ENCODE results near the gene DUSP15.

The DUSP15 gene

DNA sequence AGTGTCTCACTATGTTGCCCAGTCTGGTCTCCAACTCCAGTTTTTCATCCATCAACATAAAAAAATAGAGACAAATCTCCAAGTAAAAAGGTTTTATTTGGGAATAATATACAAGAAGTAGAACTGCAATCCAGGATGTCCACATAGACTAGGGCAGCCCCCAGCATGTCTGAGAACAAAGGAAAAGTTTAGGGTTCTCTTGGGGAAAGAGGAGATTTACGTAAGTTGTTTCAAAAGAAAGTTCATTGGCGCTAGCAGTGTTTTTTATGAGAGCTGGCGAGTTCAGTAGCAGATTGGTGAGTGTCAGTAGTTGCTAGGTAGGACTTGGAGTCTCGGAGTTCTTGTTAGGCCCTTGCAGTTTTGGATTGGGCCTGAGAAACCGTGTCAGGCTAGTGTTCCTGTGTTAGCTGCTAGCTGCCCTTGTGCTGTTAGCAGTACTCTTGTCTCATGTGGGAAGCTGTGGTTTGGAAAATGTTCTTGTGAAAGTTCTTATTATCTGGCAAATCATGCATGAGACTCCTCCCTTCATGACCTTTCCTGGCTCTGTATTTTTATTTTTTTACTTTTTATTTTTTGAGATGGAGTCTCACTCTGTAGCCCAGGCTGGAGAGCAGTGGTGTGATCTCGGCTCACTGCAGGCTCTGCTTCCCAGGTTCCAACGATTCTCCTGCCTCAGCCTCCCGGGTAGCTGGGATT, 24.8 kb upstream of the DUSP15 start:
- DNase-seq: no peak

DNA sequence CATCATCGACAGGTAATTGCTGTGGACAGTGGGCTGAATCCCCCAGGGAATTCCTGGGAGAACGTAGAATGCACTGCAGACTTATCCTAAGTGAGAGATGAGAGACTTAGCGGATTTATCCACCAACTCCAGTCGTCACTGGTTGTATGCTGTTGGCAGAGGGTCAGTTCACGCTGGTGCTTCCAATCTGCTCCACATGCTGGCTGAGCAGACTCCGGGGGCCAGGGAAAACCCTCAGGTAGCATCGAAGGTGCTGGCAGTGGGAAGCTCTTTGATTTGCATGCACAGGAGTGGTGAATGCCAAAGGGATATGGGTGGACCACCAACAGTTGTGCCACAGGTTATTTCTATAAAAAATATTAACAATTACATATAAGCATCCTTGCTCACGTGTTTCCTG, 20.3 kb upstream of the DUSP15 start:
- no peak for DNase-seq

DNA sequence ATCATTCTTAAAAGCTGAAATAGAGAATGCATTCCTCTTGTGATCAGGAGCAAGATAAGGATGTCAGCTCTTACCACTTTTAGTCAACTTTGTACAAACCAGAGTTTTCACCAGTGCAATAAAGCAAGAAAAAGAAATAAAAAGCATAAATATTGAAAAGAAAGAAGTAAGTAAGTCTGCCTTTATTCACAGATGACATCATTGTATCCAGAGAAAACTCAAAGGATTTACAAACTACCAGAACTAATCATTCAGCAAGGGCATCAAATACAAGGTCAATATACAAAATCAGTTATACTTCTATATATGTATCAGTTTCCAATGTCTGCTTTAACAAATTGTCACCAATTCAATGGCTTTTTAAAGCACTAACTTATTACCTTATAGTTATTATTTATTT, 13.5 kb upstream of the DUSP15 start:
- no peak for DNase-seq

- DNase-seq: no peak
Observed at GRCh38 chr20:31881945-31882344, 11.6 kb upstream of the DUSP15 start.

- DNase-seq: peak; percentile 32
Observed at GRCh38 chr20:31879143-31879987, 9.0 kb upstream of the DUSP15 start.

GRCh38 chr20:31877684-31878083, 7.4 kb upstream of the DUSP15 start:
- DNase-seq: no peak

DNA sequence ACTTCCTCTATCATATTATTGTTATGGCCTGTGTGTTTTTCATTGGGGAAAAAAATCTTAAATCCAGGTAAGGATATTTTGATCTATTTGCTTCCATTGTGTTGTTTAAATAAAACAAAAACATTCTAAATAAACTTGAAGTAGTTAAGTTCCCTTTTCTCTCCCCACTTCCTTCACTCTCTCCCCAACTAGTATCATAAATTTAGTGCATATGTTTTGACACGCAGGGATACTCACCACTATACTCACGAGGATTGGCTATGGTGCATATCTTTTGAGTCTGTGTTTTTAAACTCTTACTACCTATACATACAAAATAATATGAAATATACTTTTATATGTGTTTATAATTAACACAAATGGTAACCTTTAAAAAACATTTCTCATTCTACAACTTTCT, 5.3 kb upstream of the DUSP15 start:
- no peak for DNase-seq

DNA sequence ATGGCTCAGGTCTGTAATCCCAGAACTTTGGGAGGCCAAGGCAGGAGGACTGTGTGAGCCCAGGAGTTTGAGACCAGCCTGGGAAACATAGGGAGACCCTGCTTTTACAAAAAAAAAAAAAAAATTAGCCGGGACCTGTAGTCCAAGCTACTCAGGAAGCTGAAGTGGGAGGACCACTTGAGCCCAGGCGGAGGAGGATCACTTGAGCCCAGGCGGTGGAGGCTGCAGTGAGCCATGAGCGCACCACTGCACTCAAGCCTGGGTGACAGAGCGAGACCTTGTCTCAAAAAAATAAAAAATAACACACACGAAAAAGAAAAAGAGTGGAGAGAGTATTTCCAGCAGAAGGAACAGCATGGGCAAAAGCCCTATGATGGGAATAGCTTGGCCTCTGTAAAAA, 2.1 kb upstream of the DUSP15 start:
- DNase-seq: no peak

GRCh38 chr20:31871618-31871954, 1.3 kb upstream of the DUSP15 start:
- no peak for DNase-seq

GRCh38 chr20:31870726-31871617, 645 bp upstream of the DUSP15 start:
- no peak for DNase-seq

DNA sequence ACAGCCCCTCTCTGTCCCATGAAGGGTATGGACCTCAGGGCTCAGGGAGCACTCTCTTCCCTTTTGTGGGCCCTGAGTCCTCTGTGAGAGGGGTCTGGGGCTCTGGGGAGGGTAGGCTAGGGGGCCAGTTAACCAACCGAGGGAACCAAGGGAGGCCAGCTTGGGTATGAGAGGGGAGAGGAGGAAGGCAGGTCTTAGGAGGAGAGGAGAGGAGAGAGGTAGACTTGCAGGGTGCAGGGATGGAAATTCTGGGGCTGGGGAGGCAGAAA, 720 bp downstream of the DUSP15 start:
- no peak for DNase-seq

DNA sequence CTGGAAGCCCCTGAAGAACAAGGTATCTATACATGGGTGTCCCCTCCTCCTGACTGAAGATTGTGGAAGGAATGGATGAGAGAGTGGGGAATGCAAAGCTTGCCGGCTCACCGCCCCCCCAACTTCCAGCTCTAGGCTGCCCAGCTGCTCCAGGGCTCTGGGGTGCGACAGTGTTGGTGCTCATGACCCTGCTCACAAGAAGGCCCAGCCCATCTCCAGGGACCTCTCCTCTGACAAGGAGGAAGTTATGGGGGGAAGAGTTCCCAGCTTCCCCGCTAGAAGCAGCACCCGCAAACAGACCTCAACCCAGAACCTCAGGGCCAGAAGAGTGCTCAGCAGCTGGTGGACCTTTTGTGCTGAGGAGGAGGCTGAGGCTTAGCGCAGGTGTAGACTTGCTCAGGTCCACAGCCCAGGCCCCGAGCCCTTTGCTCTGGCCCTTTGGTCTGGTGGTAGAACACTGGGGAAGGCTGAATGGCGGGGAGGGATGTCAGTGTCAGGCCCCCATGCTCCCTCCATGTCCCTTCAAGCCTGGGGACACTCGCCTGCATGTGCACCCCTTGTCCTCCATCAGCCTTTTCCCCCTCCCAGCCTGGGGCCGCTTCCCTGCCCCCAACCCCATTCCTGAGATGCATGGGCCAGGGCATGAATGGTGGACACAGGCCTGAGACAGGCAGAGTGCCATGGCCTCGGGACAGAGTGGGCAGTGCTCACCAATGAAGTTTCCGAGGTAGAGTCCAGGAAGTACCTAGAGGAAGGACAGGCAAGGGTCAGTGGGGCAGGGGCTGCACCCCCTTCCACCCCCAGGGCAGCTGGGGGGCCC, 1.3 kb downstream of the DUSP15 start:
- no peak for DNase-seq

- no peak for DNase-seq
Observed at GRCh38 chr20:31866221-31866620, 4.1 kb downstream of the DUSP15 start.

DNA sequence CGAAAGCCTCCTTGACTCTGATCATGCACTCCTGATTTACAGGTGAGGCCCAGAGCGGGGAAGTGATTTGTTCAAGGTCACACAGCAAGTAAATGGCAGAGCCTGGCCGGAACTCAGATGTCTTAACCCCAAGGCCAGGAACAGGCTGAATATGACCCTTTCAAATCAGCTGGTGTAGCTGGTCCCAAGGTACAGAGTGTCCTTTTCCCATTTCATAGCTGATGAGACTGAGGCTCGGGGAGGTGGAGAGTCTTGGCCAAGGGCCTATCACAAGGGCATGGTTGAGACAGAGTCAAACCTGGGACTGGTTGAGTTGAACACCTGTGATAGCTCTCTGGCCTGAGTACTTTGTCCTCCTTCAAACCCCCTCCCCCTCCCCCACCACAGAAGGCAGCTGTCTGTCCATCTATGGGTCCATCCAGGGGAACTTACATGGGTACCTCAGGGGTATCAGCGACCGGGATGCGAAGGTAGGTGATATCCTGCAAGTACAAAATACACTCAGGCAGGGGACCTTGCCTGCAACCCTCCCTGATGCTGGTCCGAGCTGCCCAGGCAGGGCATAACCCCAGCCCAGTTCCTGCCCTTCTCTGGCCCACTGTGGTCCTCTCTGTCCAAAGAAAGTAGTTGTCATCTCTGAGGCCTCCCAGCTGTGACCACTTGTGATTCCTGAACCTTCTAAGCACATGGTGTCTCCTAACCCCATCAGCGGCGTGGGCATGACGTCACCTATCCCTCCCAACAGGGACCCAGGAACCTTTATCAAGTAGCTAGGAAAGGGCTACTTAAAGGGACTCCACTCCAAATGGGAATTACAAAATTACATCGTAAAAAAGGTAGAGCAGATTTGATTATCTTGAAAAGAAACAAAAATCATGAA, 5.6 kb downstream of the DUSP15 start:
- DNase-seq: no peak

- no peak for DNase-seq
Observed at GRCh38 chr20:31863296-31864085, 6.8 kb downstream of the DUSP15 start.

GRCh38 chr20:31862506-31862905, 7.8 kb downstream of the DUSP15 start:
- DNase-seq: no peak

DNA sequence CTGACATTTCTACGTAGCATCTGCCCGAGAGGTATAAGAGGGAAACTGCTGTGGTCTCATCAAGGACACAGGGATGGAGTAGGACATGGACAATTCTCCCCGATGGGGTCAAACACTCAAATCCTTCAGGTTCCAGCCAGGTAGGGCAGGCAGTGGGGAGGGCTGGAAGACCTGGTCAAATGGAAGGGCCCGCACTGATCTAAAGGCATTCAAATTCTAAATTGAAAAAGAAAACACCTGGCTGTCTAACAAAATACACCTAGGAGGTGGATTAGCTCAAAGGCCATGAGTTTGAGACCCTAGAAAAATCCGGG, 8.2 kb downstream of the DUSP15 start:
- no peak for DNase-seq

- DNase-seq: no peak
Observed at GRCh38 chr20:31861385-31862156, 8.8 kb downstream of the DUSP15 start.

- DNase-seq: no peak
Observed at GRCh38 chr20:31861135-31861384, 9.3 kb downstream of the DUSP15 start.

DNA sequence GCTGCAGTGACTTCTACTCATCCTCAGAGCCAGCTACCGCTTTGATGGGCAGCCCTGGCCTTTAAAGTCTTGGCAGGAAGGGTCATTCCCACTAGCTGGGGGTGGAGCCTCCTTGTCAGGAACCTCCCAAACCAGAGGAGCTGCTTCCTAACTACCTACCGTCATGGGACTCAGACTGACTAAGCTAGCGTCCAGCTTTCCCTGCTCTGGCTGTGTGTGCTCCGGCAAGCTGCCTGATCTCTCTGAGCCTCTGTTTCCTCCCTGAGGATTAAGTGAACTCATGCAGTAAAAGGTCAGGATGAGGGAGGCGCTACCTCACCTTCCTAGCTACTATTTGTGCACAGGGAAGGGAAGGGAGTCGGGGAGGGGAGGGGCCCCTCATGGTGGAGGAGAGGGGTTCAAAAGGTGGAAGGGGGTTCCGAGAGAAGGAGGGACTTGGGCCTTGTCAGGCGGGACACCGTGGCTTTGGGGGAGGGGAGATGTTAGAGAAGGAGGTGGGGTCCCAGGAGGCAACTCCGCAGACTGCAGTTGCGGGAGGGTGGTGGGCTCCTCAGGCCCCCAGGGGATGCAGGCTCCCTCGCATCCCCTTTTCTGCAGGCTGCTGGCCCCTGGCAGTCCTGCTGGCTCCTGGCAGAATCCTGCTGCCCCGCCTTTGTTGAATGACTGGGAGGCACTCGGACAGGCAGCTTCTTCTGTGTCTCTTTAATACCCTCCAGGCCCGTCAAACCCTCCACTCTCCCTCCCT, 9.8 kb downstream of the DUSP15 start:
- no peak for DNase-seq
